HepG2 (cell line): ENCODE data around the gene RELL2. TPM values are rescaled to one million over a fixed set of nuclear protein-coding genes. Genes with fewer than 3 reads are reported as not detected.

Experiments
- ARID2 ChIP-seq: sonication (generic); formaldehyde crosslinking; IDR thresholded peaks from 2 replicates; pipeline ENCODE4 v1.8.1; 2022; ENCODE audit warnings: mild to moderate bottlenecking, missing genetic modification reagents, borderline replicate concordance
- ARID4A ChIP-seq: sonication (generic); formaldehyde crosslinking; IDR thresholded peaks from 2 replicates; pipeline ENCODE4 v1.5.0; 2020; ENCODE audit warnings: mild to moderate bottlenecking, missing genetic modification reagents, borderline replicate concordance
- CC2D1A ChIP-seq: sonication (generic); formaldehyde crosslinking; IDR thresholded peaks from 2 replicates; pipeline ENCODE4 v1.8.1; 2023; ENCODE audit warnings: mild to moderate bottlenecking, missing genetic modification reagents
- EED ChIP-seq: sonication (generic); formaldehyde crosslinking; IDR thresholded peaks from 2 replicates; pipeline ENCODE4 v1.5.0; 2020; ENCODE audit warnings: mild to moderate bottlenecking, missing genetic modification reagents
- HDAC1 ChIP-seq: sonication (generic); formaldehyde crosslinking; IDR thresholded peaks from 2 replicates; pipeline ENCODE4 v1.5.1; 2020; ENCODE audit warnings: mild to moderate bottlenecking, missing genetic modification reagents
- MAFF ChIP-seq: IDR thresholded peaks from 2 replicates; pipeline ENCODE4 v1.6.1; 2011; ENCODE audit warnings: low read depth, low read length, improper control_type of control experiment
- MLX ChIP-seq: IDR thresholded peaks from 2 replicates; pipeline ENCODE4 v1.6.1; 2016
- MTF1 ChIP-seq: sonication (generic); formaldehyde crosslinking; IDR thresholded peaks from 2 replicates; pipeline ENCODE4 v1.5.0; 2020; ENCODE audit warnings: missing genetic modification reagents
- PRMT3 ChIP-seq: sonication (generic); formaldehyde crosslinking; IDR thresholded peaks from 2 replicates; pipeline ENCODE4 v1.8.1; 2022; ENCODE audit warnings: low read depth, mild to moderate bottlenecking, moderate library complexity, missing genetic modification reagents, borderline replicate concordance
- SIN3A ChIP-seq: IDR thresholded peaks from 2 replicates; pipeline ENCODE4 v1.6.1; 2011; ENCODE audit warnings: low read depth, mild to moderate bottlenecking, control low read depth, low read length, borderline replicate concordance
- SMYD3 ChIP-seq: sonication (generic); formaldehyde crosslinking; IDR thresholded peaks from 2 replicates; pipeline ENCODE4 v1.8.1; 2023; ENCODE audit warnings: mild to moderate bottlenecking, missing genetic modification reagents
- SP4 ChIP-seq: sonication (generic); formaldehyde crosslinking; IDR thresholded peaks from 2 replicates; pipeline ENCODE4 v1.8.1; 2023; ENCODE audit warnings: mild to moderate bottlenecking, missing genetic modification reagents
- ZNF296 ChIP-seq: sonication (generic); formaldehyde crosslinking; conservative IDR thresholded peaks from 2 replicates; pipeline ENCODE4 v1.5.0; 2020; ENCODE audit warnings: mild to moderate bottlenecking, missing genetic modification reagents
- ZNF468 ChIP-seq: sonication (generic); formaldehyde crosslinking; IDR thresholded peaks from 2 replicates; pipeline ENCODE4 v1.8.0; 2022; ENCODE audit warnings: mild to moderate bottlenecking, moderate library complexity, missing genetic modification reagents
- ZNF512B ChIP-seq: sonication (generic); formaldehyde crosslinking; IDR thresholded peaks from 2 replicates; pipeline ENCODE4 v1.5.1; 2020; ENCODE audit warnings: missing genetic modification reagents, mild to moderate bottlenecking, borderline replicate concordance
- ZNF775 ChIP-seq: sonication (generic); formaldehyde crosslinking; IDR thresholded peaks from 2 replicates; pipeline ENCODE4 v1.4.0; 2020; ENCODE audit warnings: missing genetic modification reagents, mild to moderate bottlenecking, moderate library complexity, borderline replicate concordance
- polyA plus RNA-seq, 8 experiments: library from polyadenylated mRNA; depleted of rRNA in 3 of 8; stranded (reverse) in 7 of 8; unstranded in 1 of 8; fragments of >200 nt; fragmentation: Illumina TruSeq in 4 of 8; extraction: Trizol in 4 of 8; gene quantifications; 2 replicates each; pipeline versions ENCODE4 v1.2.1 to v1.2.3, GENCODE V29; 2011 to 2016; ENCODE audit warnings: low read depth in 4 of 8, missing spikeins in 1 of 8, mixed read lengths in 1 of 8; ENCODE audit not compliant: insufficient read depth in 1 of 8
- total RNA-seq, 5 experiments: library from RNA; depleted of rRNA; stranded (reverse); fragments of >200 nt; fragmentation: Illumina TruSeq; extraction: Trizol; gene quantifications; 2 replicates each; pipeline ENCODE4 v1.2.3, GENCODE V29; 2016; ENCODE audit warnings: low read depth in 1 of 5
- TF ChIP-seq, protein P1 (sequence below): sonication (generic); formaldehyde crosslinking; IDR thresholded peaks from 2 replicates; pipeline ENCODE4 v1.4.0; 2020; ENCODE audit warnings: missing genetic modification reagents

RELL2 gene
- total and polyA plus RNA-seq, 2 of the 13 experiments (the other 11 are each of a cell fraction or from before 2014, with no cell fraction given): 6.4 to 8.3 TPM

GRCh38 chr5:141618804-141619554 lies 17.8 kb upstream of the RELL2 start, which contains the start of gene DIAPH1 (continued):
- TF ChIP-seq ARID2 (CRISPR knock-in tag): no peak
- no peak for TF ChIP-seq SMYD3
- TF ChIP-seq MLX (CRISPR knock-in tag): peak; percentile 99
- no peak for TF ChIP-seq CC2D1A (CRISPR knock-in tag)
- TF ChIP-seq HDAC1 (CRISPR knock-in tag): peak; percentile 93
- TF ChIP-seq SIN3A: no peak; the same call in 1 of the 2 replicates
- TF ChIP-seq ZNF296 (CRISPR knock-in tag): no peak
- no peak for TF ChIP-seq MAFF
- TF ChIP-seq ZNF468 (CRISPR knock-in tag): no peak
- TF ChIP-seq ZNF775 (CRISPR knock-in tag): no peak
- TF ChIP-seq ARID4A: peak; percentile 91
- TF ChIP-seq, protein P1, sequence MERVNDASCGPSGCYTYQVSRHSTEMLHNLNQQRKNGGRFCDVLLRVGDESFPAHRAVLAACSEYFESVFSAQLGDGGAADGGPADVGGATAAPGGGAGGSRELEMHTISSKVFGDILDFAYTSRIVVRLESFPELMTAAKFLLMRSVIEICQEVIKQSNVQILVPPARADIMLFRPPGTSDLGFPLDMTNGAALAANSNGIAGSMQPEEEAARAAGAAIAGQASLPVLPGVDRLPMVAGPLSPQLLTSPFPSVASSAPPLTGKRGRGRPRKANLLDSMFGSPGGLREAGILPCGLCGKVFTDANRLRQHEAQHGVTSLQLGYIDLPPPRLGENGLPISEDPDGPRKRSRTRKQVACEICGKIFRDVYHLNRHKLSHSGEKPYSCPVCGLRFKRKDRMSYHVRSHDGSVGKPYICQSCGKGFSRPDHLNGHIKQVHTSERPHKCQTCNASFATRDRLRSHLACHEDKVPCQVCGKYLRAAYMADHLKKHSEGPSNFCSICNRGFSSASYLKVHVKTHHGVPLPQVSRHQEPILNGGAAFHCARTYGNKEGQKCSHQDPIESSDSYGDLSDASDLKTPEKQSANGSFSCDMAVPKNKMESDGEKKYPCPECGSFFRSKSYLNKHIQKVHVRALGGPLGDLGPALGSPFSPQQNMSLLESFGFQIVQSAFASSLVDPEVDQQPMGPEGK (CRISPR knock-in tag): peak; percentile 66
- no peak for TF ChIP-seq ZNF512B (CRISPR knock-in tag)
- no peak for TF ChIP-seq PRMT3 (CRISPR knock-in tag)
- TF ChIP-seq SP4: peak; percentile 93; the same call in 1 of the 2 replicates
- TF ChIP-seq MTF1 (CRISPR knock-in tag): no peak
- TF ChIP-seq EED (CRISPR knock-in tag): no peak
